Smooth muscle cell (in vitro differentiated cells): ENCODE data around the gene OPHN1. TPM values are rescaled to one million over a fixed set of nuclear protein-coding genes. Genes with fewer than 3 reads are reported as not detected.

Source experiments
- DNase-seq: peaks from one replicate; lab custom pipeline; 2025; ENCODE audit not compliant: unreplicated experiment; lab: John Stamatoyannopoulos, UW
- H2AFZ ChIP-seq: fragments of 200-600 bp; sonication (generic); 2 replicates; pipeline ENCODE4 v1.6.0; 2016; ENCODE audit warnings: antibody characterized with exemption, low read depth, mild to moderate bottlenecking
- H3F3A ChIP-seq: fragments of 200-600 bp; sonication (generic); 2 replicates; pipeline ENCODE4 v1.6.0; 2017; ENCODE audit warnings: antibody characterized with exemption, low read depth
- H3K27ac ChIP-seq: fragments of 200-600 bp; sonication (generic); 2 replicates; pipeline ENCODE4 v1.5.1; 2016; ENCODE audit warnings: low read depth, mild to moderate bottlenecking
- H3K27me3 ChIP-seq: fragments of 200-600 bp; sonication (generic); 2 replicates; pipeline ENCODE4 v1.6.1; 2016; ENCODE audit warnings: low read depth, mild to moderate bottlenecking
- H3K36me3 ChIP-seq: fragments of 200-600 bp; sonication (generic); 2 replicates; pipeline ENCODE4 v1.5.1; 2016; ENCODE audit warnings: low read depth
- H3K4me1 ChIP-seq: fragments of 200-600 bp; sonication (generic); 2 replicates; pipeline ENCODE4 v1.5.1; 2016; ENCODE audit warnings: low read depth
- H3K4me2 ChIP-seq: fragments of 200-600 bp; sonication (generic); 2 replicates; pipeline ENCODE4 v1.6.0; 2016; ENCODE audit warnings: mild to moderate bottlenecking
- H3K4me3 ChIP-seq: fragments of 200-600 bp; sonication (generic); 2 replicates; pipeline ENCODE4 v1.5.1; 2016; ENCODE audit warnings: mild to moderate bottlenecking
- H3K79me2 ChIP-seq: fragments of 200-600 bp; sonication (generic); 2 replicates; pipeline ENCODE4 v1.6.0; 2016; ENCODE audit warnings: low read depth, mild to moderate bottlenecking
- H3K9ac ChIP-seq: fragments of 200-600 bp; sonication (generic); 2 replicates; pipeline ENCODE4 v1.6.0; 2016; ENCODE audit warnings: low read depth
- H3K9me3 ChIP-seq: fragments of 200-600 bp; sonication (generic); replicated peaks from 2 replicates; pipeline ENCODE4 v1.5.1; 2016; ENCODE audit warnings: low read depth
- H4K20me1 ChIP-seq: fragments of 200-600 bp; sonication (generic); 2 replicates; pipeline ENCODE4 v1.6.0; 2016; ENCODE audit warnings: low read depth
- CTCF ChIP-seq: fragments of 200-600 bp; sonication (generic); IDR thresholded peaks from 2 replicates; pipeline ENCODE4 v1.5.1; 2017; ENCODE audit warnings: borderline replicate concordance, mild to moderate bottlenecking, antibody characterized with exemption; ENCODE audit not compliant: insufficient read depth, poor library complexity, severe bottlenecking
- WGBS: methylation state at CpG from one replicate; pipeline ENCODE4 v1.1.7; 2016; ENCODE audit warnings: low lambda C conversion rate; 5-methylcytosine and 5-hydroxymethylcytosine counted together
- polyA plus RNA-seq: library from polyadenylated mRNA; unstranded; fragments of >200 nt; fragmentation: Nextera tagmentation; extraction: Ambion mirVana; gene quantifications from 2 replicates; pipeline ENCODE4 v1.2.1, GENCODE V29; 2016
- small RNA-seq: library from RNA; depleted of rRNA; stranded (forward); fragments of <200 nt; gene quantifications from one replicate; pipeline ENCODE3, GENCODE V24; 2014
- total RNA-seq: library from RNA; depleted of rRNA; stranded (reverse); fragments of >200 nt; gene quantifications from 2 replicates; pipeline ENCODE4 v1.2.3, GENCODE V29; 2014

OPHN1 gene
- total and polyA plus RNA-seq, 2 experiments from 2014 or later: 1.1 to 2.3 TPM

DNA sequence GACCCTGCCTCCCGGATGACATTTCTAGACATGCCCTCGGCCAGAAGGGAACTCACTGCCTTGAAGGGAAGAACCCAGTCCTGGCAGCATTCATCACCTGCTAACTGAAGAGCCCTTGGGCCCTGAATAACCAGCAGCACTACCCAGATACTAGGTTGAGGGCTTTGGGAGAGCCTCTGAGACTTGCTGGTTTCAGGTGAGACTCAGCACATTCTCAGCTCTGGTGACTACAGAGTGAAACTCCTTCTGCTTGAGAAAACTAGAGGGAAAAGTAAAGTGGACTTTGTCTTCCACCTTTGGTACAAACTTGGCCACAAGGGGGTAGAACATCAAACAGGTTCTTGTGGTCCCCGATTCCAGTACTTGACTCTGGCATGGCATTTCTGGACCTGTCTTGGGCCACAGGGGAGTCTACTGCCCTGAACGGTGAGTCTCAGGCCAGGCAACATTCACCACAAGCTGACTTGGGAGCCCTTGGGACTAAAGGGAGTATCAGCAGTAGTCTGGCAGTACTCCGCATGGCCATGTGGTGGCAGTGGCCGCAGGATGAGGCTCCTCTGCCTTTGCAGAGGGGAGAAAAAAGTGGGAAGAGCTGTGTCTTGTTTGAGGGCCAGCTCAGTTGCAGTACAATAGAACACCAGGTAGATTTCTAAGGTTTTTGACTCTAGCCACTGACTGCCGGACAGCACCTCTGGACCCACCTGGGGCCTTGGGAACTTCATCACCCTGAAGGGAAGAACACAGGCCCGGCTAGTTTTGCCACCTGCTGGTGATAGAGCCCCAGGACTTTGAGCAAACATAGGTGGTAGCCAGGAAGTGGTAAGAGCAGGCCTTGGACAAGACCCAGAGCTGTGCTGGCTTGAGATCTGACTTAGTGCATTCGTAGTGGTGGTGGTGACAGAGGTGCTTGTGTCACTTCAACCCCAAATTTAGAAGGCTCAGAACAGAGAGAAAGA lies 414.8 kb downstream of the OPHN1 start:
- DNase-seq: no peak
- 66% methylated on average over 9 of the region's 9 CpGs for WGBS
- TF ChIP-seq CTCF: peak; percentile 27

GRCh38 chrX:67998540-67998939 lies 434.8 kb downstream of the OPHN1 start:
- Histone ChIP-seq H4K20me1 (no peaks in the 10 kb centered on the region), H2AFZ (no peak overlapping the region), H3K36me3 (no peaks in the 10 kb centered on the region), H3K27me3 (no peaks in the 10 kb centered on the region), H3K4me1 (no peaks in the 10 kb centered on the region), H3K79me2 (no peaks in the 10 kb centered on the region), H3F3A (no peaks in the 10 kb centered on the region), H3K9me3 (no peaks in the 10 kb centered on the region), H3K9ac (no peak overlapping the region), H3K4me3 (no peak overlapping the region), H3K4me2 (no peak overlapping the region), H3K27ac (no peak overlapping the region)
- DNase-seq: no peak
- TF ChIP-seq CTCF: no peak

More for the DNA sequence above, 414.8 kb downstream of the OPHN1 start:
- Histone ChIP-seq H3K36me3 (no peaks in the 10 kb centered on the region), H4K20me1 (no peaks in the 10 kb centered on the region), H3K27ac (no peak overlapping the region), H3F3A (no peaks in the 10 kb centered on the region), H3K27me3 (no peaks in the 10 kb centered on the region), H2AFZ (no peak overlapping the region), H3K4me2 (no peak overlapping the region), H3K4me3 (no peak overlapping the region), H3K9me3 (no peaks in the 10 kb centered on the region), H3K4me1 (no peaks in the 10 kb centered on the region), H3K79me2 (no peaks in the 10 kb centered on the region), H3K9ac (no peak overlapping the region)

Small RNA genes within 50 kb of the gene (small RNA-seq; reads per million reads assigned to genes)
- gene RF00019 (not detected), gene RNU6-1225P (not detected)

Other genes with a start within 250 kb of the OPHN1 start
- 24.6 and 32.6 TPM in 2 replicates for gene YIPF6, start 65.6 kb upstream of the OPHN1 start, total RNA-seq
- 36.0 and 37.1 TPM in 2 replicates for gene YIPF6, start 65.6 kb upstream of the OPHN1 start, polyA plus RNA-seq
- gene STARD8, start 214.2 kb upstream of the OPHN1 start, total RNA-seq: 0.27 and 0.49 TPM in 2 replicates
- 0.06 and 0.38 TPM in 2 replicates for gene STARD8, start 214.2 kb upstream of the OPHN1 start, polyA plus RNA-seq